ENCODE results near the gene PPP1R15A. TPM values are rescaled to one million over a fixed set of nuclear protein-coding genes. Genes with fewer than 3 reads are reported as not detected.

The PPP1R15A gene
- total RNA-seq, 4 donors from 2014 or later: 28.7 to 73.9 (median 39.8) TPM

GRCh38 chr19:48853483-48853882 lies 18.7 kb upstream of the PPP1R15A start:
- intact Hi-C loops (cut with DNase I; ENCODE audit: low total_unique reads): no loop called here

GRCh38 chr19:48854103-48854502 lies 18.1 kb upstream of the PPP1R15A start:
- no peak overlapping the region for H3K4me3 ChIP-seq
- peaks cover 0 to 2% of the 10 kb centered on the region in 2 donors for H3K4me1 ChIP-seq
- no peaks in the 10 kb centered on the region for H3K9me3 ChIP-seq
- in situ Hi-C loops (cut with MboI; ENCODE audit: low sequenced_read_pairs in 4 of 4) (loop anchor here in 1 of 4 donors (25.0 kb wide), 1 partner anchor 108 kb away; the partner anchor contains the start of genes BAX and FTL), intact Hi-C loops (cut with DNase I; ENCODE audit: low total_unique reads) (no loop called here)
- H3K36me3 ChIP-seq: no peaks in the 10 kb centered on the region
- H3K27ac ChIP-seq: no peak overlapping the region
- no peak for TF ChIP-seq POLR2A (IDR thresholded peaks at IDR 0.05)
- no peak for TF ChIP-seq CTCF (IDR thresholded peaks at IDR 0.05 in 4 of 5, conservative IDR thresholded peaks at IDR 0.05 in 1 of 5)
- no peaks in the 10 kb centered on the region for H3K27me3 ChIP-seq
- ATAC-seq: no peak
- DNase-seq: no peak

More at GRCh38 chr19:48853483-48853882, 18.7 kb upstream of the PPP1R15A start:
- H3K27ac ChIP-seq: no peak overlapping the region
- DNase-seq (no peak), ATAC-seq (no peak)
- no peaks in the 10 kb centered on the region for H3K9me3 ChIP-seq
- H3K27me3 ChIP-seq: no peaks in the 10 kb centered on the region
- TF ChIP-seq POLR2A (IDR thresholded peaks at IDR 0.05): no peak
- no peak for TF ChIP-seq CTCF (IDR thresholded peaks at IDR 0.05 in 4 of 5, conservative IDR thresholded peaks at IDR 0.05 in 1 of 5)
- peaks cover 0 to 3% of the 10 kb centered on the region in 2 donors for H3K4me1 ChIP-seq
- in situ Hi-C loops (cut with MboI; ENCODE audit: low sequenced_read_pairs in 4 of 4): loop anchor here in 1 of 4 donors (25.0 kb wide), 1 partner anchor 109 kb away; the partner anchor contains the start of genes BAX and FTL
- H3K36me3 ChIP-seq: no peaks in the 10 kb centered on the region
- H3K4me3 ChIP-seq: no peak overlapping the region

GRCh38 chr19:48856921-48857320 lies 15.3 kb upstream of the PPP1R15A start:
- Histone ChIP-seq H3K4me3 (no peak overlapping the region), H3K27ac (no peak overlapping the region), H3K27me3 (no peaks in the 10 kb centered on the region), H3K9me3 (no peaks in the 10 kb centered on the region), H3K4me1 (no peaks in the 10 kb centered on the region), H3K36me3 (no peaks in the 10 kb centered on the region)
- DNase-seq (no peak), ATAC-seq (no peak)
- TF ChIP-seq POLR2A (IDR thresholded peaks at IDR 0.05): no peak
- no peak for TF ChIP-seq CTCF (IDR thresholded peaks at IDR 0.05 in 4 of 5, conservative IDR thresholded peaks at IDR 0.05 in 1 of 5)
- intact Hi-C loops (cut with DNase I; ENCODE audit: low total_unique reads): no loop called here
- in situ Hi-C loops (cut with MboI; ENCODE audit: low sequenced_read_pairs in 4 of 4): loop anchor here in 1 of 4 donors (25.0 kb wide), 1 partner anchor 105 kb away; the partner anchor contains the start of genes BAX and FTL

GRCh38 chr19:48858984-48859710 lies 13.1 kb upstream of the PPP1R15A start:
- DNase-seq (no peak), ATAC-seq (no peak)
- no peaks in the 10 kb centered on the region for H3K9me3 ChIP-seq
- in situ Hi-C loops (cut with MboI; ENCODE audit: low sequenced_read_pairs in 4 of 4): loop anchor here in 1 of 4 donors (25.0 kb wide), 1 partner anchor 103 kb away; the partner anchor contains the start of genes BAX and FTL
- TF ChIP-seq POLR2A (IDR thresholded peaks at IDR 0.05) (no peak), CTCF (IDR thresholded peaks at IDR 0.05 in 4 of 5, conservative IDR thresholded peaks at IDR 0.05 in 1 of 5) (no peak)
- H3K27ac ChIP-seq: no peak overlapping the region
- H3K27me3 ChIP-seq: no peaks in the 10 kb centered on the region
- H3K4me1 ChIP-seq: peaks cover 0 to 9% of the 10 kb centered on the region in 2 donors
- intact Hi-C loops (cut with DNase I; ENCODE audit: low total_unique reads): no loop called here
- no peaks in the 10 kb centered on the region for H3K36me3 ChIP-seq
- no peak overlapping the region for H3K4me3 ChIP-seq

Measured in gastrocnemius medialis (tissue), 4 donors.